ENCODE results near the gene ENO1.

Gene ENO1

GRCh38 chr1:8813016-8813763 lies 65.3 kb downstream of the ENO1 start:
- DNase-seq (ENCODE audit: low read depth, low spot score): no peak

GRCh38 chr1:8812081-8812480 lies 66.4 kb downstream of the ENO1 start:
- DNase-seq (ENCODE audit: low read depth, low spot score): no peak
